SKM-1 (cell line): ENCODE measurements around the gene FZR1.
"Not testable (repeated sequence)": the region's sequence is repeated elsewhere in the genome, so short reads cannot be mapped to it uniquely, and the experiment has no call there.

Experiments used
- DNase-seq: peaks from one replicate; lab custom pipeline; 2025; ENCODE audit not compliant: unreplicated experiment; lab: John Stamatoyannopoulos, UW

FZR1 gene

GRCh38 chr19:3528539-3529211, 22.6 kb downstream of the FZR1 start:
- DNase-seq: no peak

GRCh38 chr19:3529299-3529698, 23.2 kb downstream of the FZR1 start:
- not testable (repeated sequence) for DNase-seq

GRCh38 chr19:3530389-3530788, 24.3 kb downstream of the FZR1 start:
- DNase-seq: no peak

GRCh38 chr19:3531716-3532115, 25.6 kb downstream of the FZR1 start:
- no peak for DNase-seq

GRCh38 chr19:3532154-3532786, 26.2 kb downstream of the FZR1 start:
- DNase-seq: no peak

- DNase-seq: no peak
Measured at GRCh38 chr19:3533033-3533432, 26.9 kb downstream of the FZR1 start.

GRCh38 chr19:3533563-3534216, 27.6 kb downstream of the FZR1 start:
- no peak for DNase-seq

- DNase-seq: no peak
Measured at GRCh38 chr19:3534375-3535234, 28.5 kb downstream of the FZR1 start.

- DNase-seq: no peak
Measured at GRCh38 chr19:3535235-3535535, 29.1 kb downstream of the FZR1 start.

- no peak for DNase-seq
Measured at GRCh38 chr19:3535563-3535965, 29.5 kb downstream of the FZR1 start.

GRCh38 chr19:3535981-3536380, 29.9 kb downstream of the FZR1 start:
- no peak for DNase-seq

- no peak for DNase-seq
Measured at GRCh38 chr19:3536429-3537100, 30.5 kb downstream of the FZR1 start.

- no peak for DNase-seq
Measured at GRCh38 chr19:3537101-3537437, 31.0 kb downstream of the FZR1 start.

GRCh38 chr19:3537438-3538240, 31.5 kb downstream of the FZR1 start:
- no peak for DNase-seq

GRCh38 chr19:3538258-3538929, 32.3 kb downstream of the FZR1 start:
- no peak for DNase-seq

- DNase-seq: no peak
Measured at GRCh38 chr19:3538965-3539755, 33.0 kb downstream of the FZR1 start, which contains the start of gene TEKTIP1. TEKTIP1 (plus strand) TSS chr19:3539174; CDS start chr19:3539178, 4 bp downstream.

GRCh38 chr19:3539756-3540118, 33.6 kb downstream of the FZR1 start:
- DNase-seq: no peak

GRCh38 chr19:3543150-3544057, 37.3 kb downstream of the FZR1 start:
- no peak for DNase-seq
